ENCODE data around the gene CGB7. TPM values are rescaled to one million over a fixed set of nuclear protein-coding genes. Genes with fewer than 3 reads are reported as not detected.
"Not testable (repeated sequence)": the region's sequence is repeated elsewhere in the genome, so short reads cannot be mapped to it uniquely, and the experiment has no call there.

The CGB7 gene
- polyA plus RNA-seq, 5 donors: 0.22 to 0.41 (median 0.35) TPM; not detected in 1

GRCh38 chr19:49042177-49042576 is 15.4 kb downstream of the CGB7 start:
- DNase-seq: no peak

- DNase-seq: not testable (repeated sequence)
Measured at GRCh38 chr19:49039736-49040135, 17.8 kb downstream of the CGB7 start.

- DNase-seq: not testable (repeated sequence)
Measured at GRCh38 chr19:49038557-49039276, 18.8 kb downstream of the CGB7 start.

- not testable (repeated sequence) for DNase-seq
Measured at GRCh38 chr19:49038111-49038510, 19.4 kb downstream of the CGB7 start.

GRCh38 chr19:49036815-49037214 is 20.7 kb downstream of the CGB7 start, which contains the start of gene CGB1:
TSS of gene CGB1 (minus strand) at chr19:49036895. CDS start at chr19:49036711, 184 bp downstream.
- DNase-seq: not testable (repeated sequence)

GRCh38 chr19:49031642-49032301 is 25.8 kb downstream of the CGB7 start, which contains the start of gene CGB2:
TSS of gene CGB2 (plus strand) at chr19:49031890. CDS start at chr19:49032096, 206 bp downstream.
- not testable (repeated sequence) for DNase-seq

GRCh38 chr19:49030323-49030722 is 27.2 kb downstream of the CGB7 start:
- not testable (repeated sequence) for DNase-seq

- DNase-seq: not testable (repeated sequence)
Measured at GRCh38 chr19:49029749-49030148, 27.8 kb downstream of the CGB7 start.

GRCh38 chr19:49028686-49029085 is 28.9 kb downstream of the CGB7 start:
- not testable (repeated sequence) for DNase-seq

GRCh38 chr19:49025599-49025998 is 31.9 kb downstream of the CGB7 start:
- DNase-seq: not testable (repeated sequence)

GRCh38 chr19:49025088-49025487 is 32.5 kb downstream of the CGB7 start:
- DNase-seq: not testable (repeated sequence)

GRCh38 chr19:49024233-49024632 is 33.3 kb downstream of the CGB7 start, which contains the start of gene CGB3:
TSS of gene CGB3 (minus strand) at chr19:49024333. CDS start at chr19:49023971, 362 bp downstream.
- DNase-seq: not testable (repeated sequence)

GRCh38 chr19:49022116-49022515 is 35.4 kb downstream of the CGB7 start:
- no peak for DNase-seq

- no peak for DNase-seq
Measured at GRCh38 chr19:49020931-49021895, 36.3 kb downstream of the CGB7 start.

- no peak for DNase-seq
Measured at GRCh38 chr19:49020342-49020741, 37.2 kb downstream of the CGB7 start.

- DNase-seq: no peak
Measured at GRCh38 chr19:49019242-49019932, 38.2 kb downstream of the CGB7 start.

GRCh38 chr19:49018388-49019241 is 38.9 kb downstream of the CGB7 start:
- not testable (repeated sequence) for DNase-seq

- DNase-seq: no peak
Measured at GRCh38 chr19:49017666-49018351, 39.7 kb downstream of the CGB7 start.

- DNase-seq: no peak
Measured at GRCh38 chr19:49017041-49017665, 40.4 kb downstream of the CGB7 start, which contains the start of gene LHB. TSS of gene LHB (minus strand) at chr19:49017091. CDS start at chr19:49017081, 10 bp downstream.
